Mammary epithelial cell (primary cell): ENCODE data around the gene TRIO.
"Not testable (repeated sequence)": the region's sequence is repeated elsewhere in the genome, so short reads cannot be mapped to it uniquely, and the experiment has no call there.

Experiments used
- EZH2 ChIP-seq: IDR thresholded peaks from 2 replicates; pipeline ENCODE4 v1.6.1; 2012; ENCODE audit warnings: low read length, inconsistent platforms, borderline replicate concordance
- TF ChIP-seq, protein P1 (sequence below), 2 donors: IDR thresholded peaks in 1 of 2; conservative IDR thresholded peaks in 1 of 2; 2 replicates each; pipeline ENCODE4 v1.5.1; 2011 to 2012; ENCODE audit warnings: inconsistent platforms in 2 of 2, low read length in 2 of 2, mild to moderate bottlenecking in 2 of 2, control low read depth in 1 of 2, low read depth in 1 of 2; ENCODE audit not compliant: insufficient read depth in 1 of 2; ENCODE audit errors: extremely low read depth in 1 of 2

GRCh38 chr5:14436122-14436521, 293.0 kb downstream of the TRIO start:
- TF ChIP-seq, protein P1, sequence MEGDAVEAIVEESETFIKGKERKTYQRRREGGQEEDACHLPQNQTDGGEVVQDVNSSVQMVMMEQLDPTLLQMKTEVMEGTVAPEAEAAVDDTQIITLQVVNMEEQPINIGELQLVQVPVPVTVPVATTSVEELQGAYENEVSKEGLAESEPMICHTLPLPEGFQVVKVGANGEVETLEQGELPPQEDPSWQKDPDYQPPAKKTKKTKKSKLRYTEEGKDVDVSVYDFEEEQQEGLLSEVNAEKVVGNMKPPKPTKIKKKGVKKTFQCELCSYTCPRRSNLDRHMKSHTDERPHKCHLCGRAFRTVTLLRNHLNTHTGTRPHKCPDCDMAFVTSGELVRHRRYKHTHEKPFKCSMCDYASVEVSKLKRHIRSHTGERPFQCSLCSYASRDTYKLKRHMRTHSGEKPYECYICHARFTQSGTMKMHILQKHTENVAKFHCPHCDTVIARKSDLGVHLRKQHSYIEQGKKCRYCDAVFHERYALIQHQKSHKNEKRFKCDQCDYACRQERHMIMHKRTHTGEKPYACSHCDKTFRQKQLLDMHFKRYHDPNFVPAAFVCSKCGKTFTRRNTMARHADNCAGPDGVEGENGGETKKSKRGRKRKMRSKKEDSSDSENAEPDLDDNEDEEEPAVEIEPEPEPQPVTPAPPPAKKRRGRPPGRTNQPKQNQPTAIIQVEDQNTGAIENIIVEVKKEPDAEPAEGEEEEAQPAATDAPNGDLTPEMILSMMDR (conservative IDR thresholded peaks at IDR 0.05 in 1 of 2, IDR thresholded peaks at IDR 0.05 in 1 of 2; ENCODE audit: extremely low read depth in 1 of 2, insufficient read depth in 1 of 2, low read depth in 1 of 2, low read length in 2 of 2): not testable (repeated sequence)
- not testable (repeated sequence) for TF ChIP-seq EZH2
